Fibroblast of lung (primary cell): ENCODE data around the gene ZSCAN32.

ENCODE experiments used
- CTCF ChIP-seq, 2 donors: IDR thresholded peaks in 1 of 2; conservative IDR thresholded peaks in 1 of 2; 1 replicate in 1 of 2; 2 replicates in 1 of 2; pipeline ENCODE4 v1.5.1; 2011 to 2012; ENCODE audit warnings: low read length in 2 of 2, control low read depth in 1 of 2, inconsistent platforms in 1 of 2, low read depth in 1 of 2, mild to moderate bottlenecking in 1 of 2
- EZH2 ChIP-seq: IDR thresholded peaks from 2 replicates; pipeline ENCODE4 v1.5.1; 2012; ENCODE audit warnings: low read length, control low read depth, mild to moderate bottlenecking; ENCODE audit errors: missing control alignments

- no peak for TF ChIP-seq EZH2
- TF ChIP-seq CTCF (conservative IDR thresholded peaks at IDR 0.05 in 1 of 2, IDR thresholded peaks at IDR 0.05 in 1 of 2; ENCODE audit: low read depth in 1 of 2, low read length in 2 of 2): no peak
These were observed 13.1 kb upstream of the ZSCAN32 start for GRCh38 chr16:3413730-3414379.
